GM23338 (cell line): ENCODE results near the gene TMIE. TPM values are rescaled to one million over a fixed set of nuclear protein-coding genes. Genes with fewer than 3 reads are reported as not detected.

Experiments
- ATAC-seq: fragments of 200-7000 bp; cut with Tn5 transposase; 3 replicates; pipeline ENCODE4 v1.9.1; 2020
- DNase-seq: peaks from one replicate; pipeline ENCODE4 v3.0.0-alpha.2; 2015; ENCODE audit warnings: low spot score
- H2AFZ ChIP-seq: fragments of 200-600 bp; sonication (generic); 2 replicates; pipeline ENCODE4 v1.8.0; 2016; ENCODE audit warnings: antibody characterized with exemption, mild to moderate bottlenecking, moderate library complexity
- H3F3A ChIP-seq: fragments of 200-600 bp; sonication (generic); replicated peaks from 2 replicates; pipeline ENCODE4 v1.8.0; 2017; ENCODE audit warnings: antibody characterized with exemption, mixed run types, low read depth
- H3K27ac ChIP-seq: fragments of 200-600 bp; sonication (generic); 2 replicates; pipeline ENCODE4 v1.6.1; 2016; ENCODE audit warnings: low read depth
- H3K27me3 ChIP-seq: fragments of 200-600 bp; sonication (generic); 2 replicates; pipeline ENCODE4 v1.8.0; 2016; ENCODE audit warnings: mild to moderate bottlenecking, mixed run types, moderate library complexity; ENCODE audit not compliant: insufficient read depth
- H3K36me3 ChIP-seq: fragments of 200-600 bp; sonication (generic); 2 replicates; pipeline ENCODE4 v1.8.0; 2016; ENCODE audit warnings: mild to moderate bottlenecking; ENCODE audit not compliant: insufficient read depth
- H3K4me1 ChIP-seq: fragments of 200-600 bp; sonication (generic); 2 replicates; pipeline ENCODE4 v1.8.0; 2016; ENCODE audit warnings: mild to moderate bottlenecking, moderate library complexity; ENCODE audit not compliant: insufficient read depth
- H3K4me2 ChIP-seq: fragments of 200-600 bp; sonication (generic); 2 replicates; pipeline ENCODE4 v1.7.1; 2017; ENCODE audit warnings: mixed run types
- H3K4me3 ChIP-seq: fragments of 200-600 bp; sonication (generic); 2 replicates; pipeline ENCODE4 v1.6.1; 2016; ENCODE audit warnings: mixed run types
- H3K79me2 ChIP-seq: fragments of 200-600 bp; sonication (generic); replicated peaks from 2 replicates; pipeline ENCODE4 v1.8.0; 2017; ENCODE audit warnings: mild to moderate bottlenecking; ENCODE audit not compliant: insufficient read depth
- H3K9me2 ChIP-seq: fragments of 200-600 bp; sonication (generic); 2 replicates; pipeline ENCODE4 v1.8.0; 2017; ENCODE audit not compliant: insufficient read depth
- H4K20me1 ChIP-seq: fragments of 200-600 bp; sonication (generic); replicated peaks from 2 replicates; pipeline ENCODE4 v1.8.0; 2017; ENCODE audit warnings: mild to moderate bottlenecking; ENCODE audit not compliant: insufficient read depth
- H3K27ac Mint-ChIP-seq: 2 replicates; pipeline ENCODE4 v1.8.0; 2020; ENCODE audit warnings: inconsistent platforms, mild to moderate bottlenecking, moderate library complexity, mixed read lengths
- H3K27me3 Mint-ChIP-seq: 3 replicates; pipeline ENCODE4 v1.8.0; 2022; ENCODE audit warnings: low read depth, mild to moderate bottlenecking, moderate library complexity, mixed read lengths, inconsistent platforms; ENCODE audit not compliant: insufficient read depth, poor library complexity
- H3K36me3 Mint-ChIP-seq: 3 replicates; pipeline ENCODE4 v1.8.0; 2021; ENCODE audit warnings: low read depth, mild to moderate bottlenecking, inconsistent platforms, moderate library complexity, mixed read lengths
- H3K4me1 Mint-ChIP-seq: 3 replicates; pipeline ENCODE4 v1.8.0; 2020; ENCODE audit warnings: mild to moderate bottlenecking, inconsistent platforms, mixed read lengths
- H3K4me3 Mint-ChIP-seq: 3 replicates; pipeline ENCODE4 v1.8.0; 2021; ENCODE audit warnings: moderate library complexity, mild to moderate bottlenecking, inconsistent platforms, mixed read lengths
- H3K9me3 Mint-ChIP-seq: 3 replicates; pipeline ENCODE4 v1.8.0; 2020; ENCODE audit warnings: moderate library complexity, mild to moderate bottlenecking, inconsistent platforms, mixed read lengths
- ETS1 ChIP-seq: IDR thresholded peaks from 2 replicates; pipeline ENCODE4 v1.6.1; 2016; ENCODE audit warnings: antibody characterized with exemption
- EZH2 ChIP-seq: fragments of 200-600 bp; sonication (generic); IDR thresholded peaks from one replicate; pipeline ENCODE4 v1.8.0; 2017; ENCODE audit warnings: antibody characterized with exemption, mild to moderate bottlenecking, low read depth; ENCODE audit not compliant: unreplicated experiment
- EZH2phosphoT487 ChIP-seq: fragments of 200-600 bp; sonication (generic); IDR thresholded peaks from one replicate; pipeline ENCODE4 v1.8.1; 2018; ENCODE audit warnings: antibody characterized with exemption; ENCODE audit not compliant: unreplicated experiment
- JUNB ChIP-seq: IDR thresholded peaks from one replicate; pipeline ENCODE4 v1.6.1; 2016; ENCODE audit warnings: antibody characterized with exemption; ENCODE audit not compliant: unreplicated experiment
- POLR2AphosphoS5 ChIP-seq: IDR thresholded peaks from 2 replicates; pipeline ENCODE4 v1.6.1; 2016; ENCODE audit warnings: antibody characterized with exemption, low read depth
- REST ChIP-seq: IDR thresholded peaks from one replicate; pipeline ENCODE4 v1.6.1; 2018; ENCODE audit warnings: antibody characterized with exemption; ENCODE audit not compliant: unreplicated experiment
- STAT1 ChIP-seq: IDR thresholded peaks from one replicate; pipeline ENCODE4 v1.6.1; 2016; ENCODE audit warnings: antibody characterized with exemption; ENCODE audit not compliant: unreplicated experiment
- ZNF114 ChIP-seq: fragments of 250-450 bp; sonication (Bioruptor Pico); IDR thresholded peaks from 2 replicates; pipeline ENCODE4 v1.5.0; 2020; ENCODE audit warnings: mild to moderate bottlenecking, moderate library complexity
- ZNF331 ChIP-seq: fragments of 250-450 bp; sonication (Bioruptor Pico); IDR thresholded peaks from 2 replicates; pipeline ENCODE4 v1.5.0; 2020; ENCODE audit warnings: low read depth, mild to moderate bottlenecking, moderate library complexity
- ZNF462 ChIP-seq: fragments of 250-450 bp; sonication (Bioruptor Pico); IDR thresholded peaks from 2 replicates; pipeline ENCODE4 v1.5.0; 2020; ENCODE audit warnings: mild to moderate bottlenecking, moderate library complexity
- polyA plus RNA-seq: library from polyadenylated mRNA; unstranded; fragments of >200 nt; fragmentation: Nextera tagmentation; extraction: Ambion mirVana; gene quantifications from 2 replicates; pipeline ENCODE4 v1.2.1, GENCODE V29; 2016
- total RNA-seq: library from RNA; depleted of rRNA; stranded (reverse); fragments of >200 nt; shearing (Covaris generic); gene quantifications from 2 replicates; pipeline ENCODE4 v1.2.3, GENCODE V29; 2014

TMIE gene
- total and polyA plus RNA-seq, 2 experiments from 2014 or later = 0.84 to 1.2 TPM

- TF ChIP-seq STAT1 (no peak), REST (no peak), ZNF114 (CRISPR knock-in tag) (no peak), EZH2phosphoT487 (no peak), EZH2 (no peak), JUNB (no peak), ZNF331 (CRISPR knock-in tag) (no peak)
Observed at GRCh38 chr3:46699676-46700523, 1.3 kb upstream of the TMIE start (continued).

- H3K4me1 Mint-ChIP-seq = peaks cover 4% of the 10 kb centered on the region; the same call in 2 of the 3 replicates
- TF ChIP-seq EZH2 (no peak), ETS1 (no peak), POLR2AphosphoS5 (no peak), ZNF462 (no peak)
- H3K9me3 Mint-ChIP-seq = no peaks in the 10 kb centered on the region
- Histone ChIP-seq H3K79me2 (no peaks in the 10 kb centered on the region), H3K4me1 (peaks cover 4% of the 10 kb centered on the region; the same call in 1 of the 2 replicates), H3F3A (no peaks in the 10 kb centered on the region), H3K27ac (no peak overlapping the region), H3K4me2 (peak overlapping the region; percentile 80; the same call in 1 of the 2 replicates), H3K27me3 (peaks cover 23% of the 10 kb centered on the region), H3K9me2 (no peaks in the 10 kb centered on the region), H3K36me3 (no peaks in the 10 kb centered on the region), H4K20me1 (no peaks in the 10 kb centered on the region), H3K4me3 (peak overlapping the region; percentile 55; the same call in 1 of the 2 replicates), H2AFZ (no peak overlapping the region)
- H3K27ac Mint-ChIP-seq = no peak overlapping the region
- H3K27me3 Mint-ChIP-seq = peaks cover 19% of the 10 kb centered on the region
- ATAC-seq (no peak), DNase-seq (no peak)
- no peaks in the 10 kb centered on the region for H3K36me3 Mint-ChIP-seq
- H3K4me3 Mint-ChIP-seq = peak overlapping the region; percentile 53; the same call in 2 of the 3 replicates
Observed at GRCh38 chr3:46700772-46701171, 420 bp upstream of the TMIE start.
